ENCODE data around the gene FHAD1.
A peak's percentile ranks its signal among the peaks of the same experiment; 100 is the strongest.
"Not testable (repeated sequence)": the region's sequence is repeated elsewhere in the genome, so short reads cannot be mapped to it uniquely, and the experiment has no call there.

The FHAD1 gene

GRCh38 chr1:15275921-15276683, 29.1 kb downstream of the FHAD1 start:
- DNase-seq (ENCODE audit: low read depth in 1 of 2, low spot score in 1 of 2), result no peak

GRCh38 chr1:15276691-15277446, 29.8 kb downstream of the FHAD1 start:
- no peak for DNase-seq (ENCODE audit: low read depth in 1 of 2, low spot score in 1 of 2)

GRCh38 chr1:15277447-15277838, 30.4 kb downstream of the FHAD1 start:
- no peak for DNase-seq (ENCODE audit: low read depth in 1 of 2, low spot score in 1 of 2)

- no peak for DNase-seq (ENCODE audit: low read depth in 1 of 2, low spot score in 1 of 2)
Measured at GRCh38 chr1:15277933-15278332, 30.9 kb downstream of the FHAD1 start.

GRCh38 chr1:15279576-15280230, 32.7 kb downstream of the FHAD1 start:
- DNase-seq (ENCODE audit: low read depth in 1 of 2, low spot score in 1 of 2), result no peak

- DNase-seq (ENCODE audit: low read depth in 1 of 2, low spot score in 1 of 2), result no peak
Measured at GRCh38 chr1:15280416-15280815, 33.4 kb downstream of the FHAD1 start.

GRCh38 chr1:15282038-15282437, 35.0 kb downstream of the FHAD1 start:
- no peak for DNase-seq (ENCODE audit: low read depth in 1 of 2, low spot score in 1 of 2)

- no peak for DNase-seq (ENCODE audit: low read depth in 1 of 2, low spot score in 1 of 2)
Measured at GRCh38 chr1:15282810-15283474, 35.9 kb downstream of the FHAD1 start.

- no peak for DNase-seq (ENCODE audit: low read depth in 1 of 2, low spot score in 1 of 2)
Measured at GRCh38 chr1:15283526-15283925, 36.5 kb downstream of the FHAD1 start.

GRCh38 chr1:15286452-15286851, 39.4 kb downstream of the FHAD1 start:
- no peak for DNase-seq (ENCODE audit: low read depth in 1 of 2, low spot score in 1 of 2)

- DNase-seq (ENCODE audit: low read depth in 1 of 2, low spot score in 1 of 2), result no peak
Measured at GRCh38 chr1:15287035-15287979, 40.3 kb downstream of the FHAD1 start.

GRCh38 chr1:15288173-15288926, 41.3 kb downstream of the FHAD1 start:
- DNase-seq (ENCODE audit: low read depth in 1 of 2, low spot score in 1 of 2), result no peak

GRCh38 chr1:15289251-15289651, 42.2 kb downstream of the FHAD1 start:
- no peak for DNase-seq (ENCODE audit: low read depth in 1 of 2, low spot score in 1 of 2)

GRCh38 chr1:15290382-15290781, 43.4 kb downstream of the FHAD1 start:
- DNase-seq (ENCODE audit: low read depth in 1 of 2, low spot score in 1 of 2), result peak in 1 of 2 donors; percentile 21

- DNase-seq (ENCODE audit: low read depth in 1 of 2, low spot score in 1 of 2), result no peak
Measured at GRCh38 chr1:15295696-15296095, 48.7 kb downstream of the FHAD1 start.

GRCh38 chr1:15296585-15297321, 49.7 kb downstream of the FHAD1 start:
- DNase-seq (ENCODE audit: low read depth in 1 of 2, low spot score in 1 of 2), result no peak

- DNase-seq (ENCODE audit: low read depth in 1 of 2, low spot score in 1 of 2), result not testable (repeated sequence)
Measured at GRCh38 chr1:15297975-15298374, 51.0 kb downstream of the FHAD1 start.

- DNase-seq (ENCODE audit: low read depth in 1 of 2, low spot score in 1 of 2), result no peak
Measured at GRCh38 chr1:15299179-15299578, 52.2 kb downstream of the FHAD1 start.

- no peak for DNase-seq (ENCODE audit: low read depth in 1 of 2, low spot score in 1 of 2)
Measured at GRCh38 chr1:15299806-15300205, 52.8 kb downstream of the FHAD1 start.
